HG03575 (cell line): ENCODE measurements around the gene CLEC4E.
"Not testable (repeated sequence)": the region's sequence is repeated elsewhere in the genome, so short reads cannot be mapped to it uniquely, and the experiment has no call there.

Experiments used
- ATAC-seq: cut with Tn5 transposase; IDR thresholded peaks from one replicate; pipeline ENCODE4 v1.9.1; 2021; ENCODE audit not compliant: unreplicated experiment, insufficient number of reproducible peaks, low FRiP score; ENCODE audit errors: extremely low read depth

CLEC4E gene

GRCh38 chr12:8546591-8546990, 5.9 kb upstream of the CLEC4E start:
- ATAC-seq, result no peak

DNA sequence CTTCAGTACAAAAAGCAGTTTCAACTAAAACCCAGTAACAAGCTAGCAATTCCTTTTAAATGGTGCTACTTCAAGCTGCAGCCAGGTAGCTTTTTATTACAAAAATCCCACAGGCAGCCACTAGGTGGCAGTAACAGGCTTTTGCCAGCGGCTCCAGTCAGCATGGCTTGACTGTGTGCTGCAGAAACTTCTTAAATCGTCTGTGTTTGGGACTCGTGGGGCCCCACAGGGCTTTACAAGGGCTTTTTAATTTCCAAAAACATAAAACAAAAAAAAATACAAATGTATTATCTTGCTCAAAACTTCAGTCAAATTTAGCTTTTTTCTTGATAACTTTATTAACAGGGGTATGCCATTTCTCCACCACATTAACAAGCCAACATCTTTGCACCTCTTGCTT, 3.6 kb upstream of the CLEC4E start:
- ATAC-seq, result no peak

DNA sequence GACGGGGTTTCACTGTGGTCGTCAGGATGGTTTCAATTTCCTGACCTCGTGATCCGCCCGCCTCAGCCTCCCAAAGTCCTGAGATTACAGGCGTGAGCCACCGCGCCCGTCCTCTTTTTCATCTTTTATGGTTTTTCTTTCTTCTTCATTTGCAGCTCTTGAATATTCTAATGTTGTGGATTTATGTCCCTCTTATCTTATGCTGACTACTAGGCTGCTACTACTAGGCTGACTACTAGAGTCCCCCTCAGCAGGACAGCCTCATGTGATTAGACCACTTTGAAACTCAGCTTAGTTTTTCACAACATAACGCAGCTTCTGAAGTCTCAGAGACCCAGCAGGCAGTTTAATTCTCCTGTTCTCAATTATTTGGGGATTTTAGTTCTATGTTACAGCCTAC, 857 bp upstream of the CLEC4E start:
- no peak for ATAC-seq

DNA sequence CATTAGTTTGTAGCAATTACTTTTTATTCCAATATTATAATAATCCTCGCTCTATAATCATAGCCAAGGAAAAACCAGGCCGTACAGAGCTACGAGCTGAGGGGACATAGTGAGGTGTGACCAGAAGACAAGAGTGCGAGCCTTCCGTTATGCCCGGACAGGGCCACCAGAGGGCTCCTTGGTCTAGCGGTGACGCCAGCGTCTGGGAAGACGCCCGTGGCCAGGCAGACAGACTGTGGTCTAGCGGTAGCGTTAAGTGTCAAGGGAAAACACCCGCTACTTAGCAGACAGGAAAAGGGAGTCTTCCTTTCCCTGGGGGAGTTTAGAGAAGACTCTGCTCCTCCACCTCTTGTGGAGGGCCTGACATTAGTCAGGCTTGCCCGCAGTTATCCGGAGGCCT, 2.9 kb downstream of the CLEC4E start:
- not testable (repeated sequence) for ATAC-seq

DNA sequence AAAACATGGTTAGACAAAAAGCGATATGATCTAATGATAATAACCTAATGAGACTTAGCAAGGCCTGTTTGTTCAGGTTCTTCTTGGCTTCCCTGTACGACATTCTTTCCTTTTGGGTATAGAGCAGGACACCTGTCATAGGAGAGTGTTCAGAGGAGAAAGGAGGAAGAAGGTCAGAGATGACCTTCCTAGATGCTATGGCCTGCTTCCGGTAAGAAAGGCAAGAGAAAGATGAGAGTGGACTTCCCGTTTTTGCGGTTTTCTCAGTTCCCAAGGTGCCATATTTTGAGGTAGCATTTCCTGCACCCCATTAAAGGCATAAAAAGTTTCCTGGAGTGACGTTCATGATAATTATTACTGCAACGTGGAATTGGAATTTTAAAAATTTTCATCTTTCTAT, 8.7 kb downstream of the CLEC4E start:
- no peak for ATAC-seq

DNA sequence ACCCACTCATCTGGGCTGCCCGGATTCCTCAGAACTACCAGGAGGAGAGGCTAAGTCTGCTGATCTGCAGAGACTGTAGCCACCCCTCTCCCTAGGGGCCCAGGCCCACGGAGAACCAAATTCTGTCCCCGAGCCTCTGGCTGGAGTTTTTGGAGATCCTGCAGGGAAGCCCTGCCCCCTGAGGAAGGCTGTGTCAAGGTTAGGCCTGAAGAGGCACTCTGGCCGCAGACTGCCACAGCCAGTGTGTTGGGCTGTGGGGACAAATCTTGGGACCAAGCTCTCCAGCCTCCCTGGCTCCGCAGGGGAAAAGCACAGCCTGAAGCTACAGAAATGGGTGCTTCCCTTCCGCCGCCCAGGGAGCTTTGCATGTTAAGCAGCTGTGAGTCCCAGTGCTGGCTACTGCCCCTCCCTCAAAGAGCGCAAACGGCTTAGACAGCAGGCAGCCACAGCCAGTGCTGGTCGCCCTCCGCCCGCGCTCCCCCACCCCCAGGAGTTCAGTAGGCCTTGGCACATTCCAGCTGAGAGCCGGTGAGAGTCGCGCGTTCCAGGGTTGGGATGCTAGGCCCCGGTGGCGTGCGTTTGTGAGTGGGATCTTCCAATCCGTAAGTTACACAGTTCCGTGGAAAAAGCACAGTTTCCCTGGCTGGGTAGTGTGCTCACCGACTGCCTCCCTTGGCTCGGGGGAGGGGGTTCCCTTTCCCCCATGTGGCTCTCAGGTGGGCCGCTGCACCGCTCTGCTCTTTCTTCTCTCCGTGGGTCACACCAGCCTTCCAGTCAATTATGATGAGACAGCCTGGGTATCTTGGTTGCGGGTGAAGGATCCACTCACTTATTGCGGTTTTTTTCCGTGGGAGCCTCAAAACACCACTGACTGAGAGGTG, 13.2 kb downstream of the CLEC4E start:
- no peak for ATAC-seq

GRCh38 chr12:8519171-8519570, 21.5 kb downstream of the CLEC4E start:
- ATAC-seq, result no peak

DNA sequence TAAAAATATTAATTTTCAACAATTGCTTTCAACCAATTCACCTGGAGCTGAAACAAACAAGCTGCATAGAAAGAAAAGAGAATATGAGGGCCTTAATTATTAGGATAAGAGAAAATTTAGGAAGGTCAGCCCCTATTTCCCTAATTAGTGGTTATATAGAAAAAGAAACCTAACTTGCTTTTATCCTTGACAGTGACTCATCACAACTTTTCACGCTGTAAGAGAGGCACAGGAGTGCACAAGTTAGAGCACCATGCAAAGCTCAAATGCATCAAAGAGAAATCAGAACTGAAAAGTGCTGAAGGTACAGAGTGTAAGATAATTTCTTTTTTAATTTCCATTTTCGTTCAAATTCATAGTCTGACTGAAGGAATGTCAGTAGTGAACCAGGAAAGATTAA, 22.7 kb downstream of the CLEC4E start:
- ATAC-seq, result no peak

- no peak for ATAC-seq
Observed at GRCh38 chr12:8513256-8513655, 27.4 kb downstream of the CLEC4E start, which contains the start of gene CLEC4D. CLEC4D (plus strand) TSS chr12:8513503; CDS start chr12:8513733, 230 bp downstream.

DNA sequence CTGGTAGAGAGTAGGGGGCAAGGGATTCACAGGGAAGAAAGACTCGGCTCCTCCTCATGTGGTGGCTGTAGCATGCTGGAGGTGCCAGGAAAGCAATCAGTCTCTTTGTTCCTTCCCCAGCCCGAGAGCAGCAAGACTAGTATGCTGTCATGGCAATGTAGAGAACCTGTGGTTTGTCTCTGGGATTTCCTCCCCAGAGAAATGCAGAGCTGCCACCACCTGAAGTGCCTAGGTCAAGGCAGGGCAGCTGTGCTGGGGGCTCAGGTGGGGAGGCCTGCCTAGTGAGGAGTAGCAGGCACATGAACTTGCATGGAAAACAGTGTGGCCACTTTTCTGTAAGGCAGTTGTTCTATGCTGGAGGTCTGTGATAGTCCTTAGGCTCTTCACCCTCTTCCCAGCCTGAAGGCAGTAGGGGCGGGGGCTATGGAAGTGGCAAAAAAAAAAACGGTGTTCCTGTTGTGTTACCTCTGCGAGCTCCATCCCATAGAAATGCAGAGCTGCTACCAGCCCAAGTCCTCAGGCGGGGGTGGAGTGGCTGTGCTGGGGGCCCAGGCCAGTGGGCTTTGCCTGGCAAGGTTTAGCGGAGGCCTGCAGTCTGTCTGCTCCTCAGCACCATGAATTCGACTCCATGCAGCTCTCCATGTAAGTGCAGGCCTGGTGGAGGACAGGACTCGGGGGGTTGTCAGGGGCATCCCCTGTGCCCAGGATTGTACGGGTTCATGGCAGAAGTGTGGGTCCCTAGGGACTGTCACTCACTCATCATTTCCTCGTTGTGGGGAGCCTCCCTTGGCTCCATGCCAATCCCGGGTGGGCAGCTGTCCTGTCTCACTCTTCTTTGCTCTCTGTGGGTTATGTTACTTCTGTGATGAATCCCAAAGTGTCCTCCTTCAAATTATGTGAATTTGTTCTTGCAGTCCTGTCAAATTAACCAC, 31.5 kb downstream of the CLEC4E start:
- no peak for ATAC-seq

DNA sequence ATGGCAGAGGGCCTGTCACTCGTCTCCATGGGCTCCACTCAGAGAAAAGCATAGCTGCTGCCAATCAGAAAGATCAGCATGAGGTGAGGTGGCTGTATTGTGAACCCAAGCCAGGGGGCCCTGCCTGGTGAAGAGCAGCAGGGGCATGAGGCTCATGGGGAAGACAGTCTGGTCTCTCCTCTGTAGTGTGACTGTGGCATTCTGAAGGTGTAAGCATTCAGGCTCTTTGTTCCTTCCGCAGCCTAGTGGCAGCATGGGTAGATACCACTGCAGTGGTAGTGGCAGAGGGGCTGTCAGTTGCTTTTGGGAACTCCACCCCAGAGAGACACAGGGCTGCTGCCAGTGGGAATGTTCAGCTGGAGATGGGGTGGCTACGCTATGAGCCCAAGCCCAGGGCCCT, 32.5 kb downstream of the CLEC4E start:
- no peak for ATAC-seq

GRCh38 chr12:8507596-8507995, 33.1 kb downstream of the CLEC4E start:
- ATAC-seq, result no peak

- no peak for ATAC-seq
Observed at GRCh38 chr12:8504351-8504750, 36.4 kb downstream of the CLEC4E start.

- ATAC-seq, result no peak
Observed at GRCh38 chr12:8501720-8502119, 39.0 kb downstream of the CLEC4E start.

- no peak for ATAC-seq
Observed at GRCh38 chr12:8499616-8500015, 41.1 kb downstream of the CLEC4E start.

- not testable (repeated sequence) for ATAC-seq
Observed at GRCh38 chr12:8496074-8496473, 44.6 kb downstream of the CLEC4E start.

DNA sequence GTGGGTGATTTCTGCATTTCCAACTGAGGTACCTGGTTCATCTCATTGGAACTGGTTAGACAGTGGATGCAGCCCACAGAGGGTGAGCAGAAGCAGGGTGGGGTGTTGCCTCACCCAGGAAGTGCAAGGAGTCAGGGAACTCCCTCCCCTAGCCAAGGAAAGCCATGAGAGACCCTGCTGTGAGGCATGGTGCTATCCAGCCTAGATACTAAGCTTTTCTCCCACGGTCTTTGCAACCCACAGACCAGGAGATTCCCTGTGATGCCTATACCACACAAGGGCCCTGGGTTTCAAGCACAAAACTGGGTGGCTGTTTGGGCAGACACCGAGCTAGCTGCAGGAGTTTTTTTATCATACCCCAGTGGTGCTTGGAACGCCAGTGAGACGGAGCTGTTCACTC, 45.0 kb downstream of the CLEC4E start:
- not testable (repeated sequence) for ATAC-seq

DNA sequence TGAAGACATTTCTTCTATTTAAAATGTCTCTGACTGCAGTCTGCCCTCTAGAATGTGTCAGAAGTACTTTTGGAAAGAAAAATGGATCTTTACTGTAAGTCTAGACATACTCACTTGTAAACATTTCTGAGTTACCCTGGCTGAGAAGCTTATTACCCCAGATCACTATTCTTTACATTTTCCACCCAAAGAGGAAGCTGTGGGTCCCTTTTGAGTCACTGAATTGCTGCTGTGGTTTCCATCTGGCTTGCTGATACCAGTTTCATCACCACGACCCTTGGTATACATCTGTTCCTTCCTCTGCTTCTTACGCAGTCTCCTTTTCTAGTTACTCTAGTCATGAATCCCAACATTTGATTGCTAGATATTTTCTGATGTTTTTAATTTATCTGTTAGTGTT, 47.6 kb downstream of the CLEC4E start:
- peak; percentile 93 for ATAC-seq

DNA sequence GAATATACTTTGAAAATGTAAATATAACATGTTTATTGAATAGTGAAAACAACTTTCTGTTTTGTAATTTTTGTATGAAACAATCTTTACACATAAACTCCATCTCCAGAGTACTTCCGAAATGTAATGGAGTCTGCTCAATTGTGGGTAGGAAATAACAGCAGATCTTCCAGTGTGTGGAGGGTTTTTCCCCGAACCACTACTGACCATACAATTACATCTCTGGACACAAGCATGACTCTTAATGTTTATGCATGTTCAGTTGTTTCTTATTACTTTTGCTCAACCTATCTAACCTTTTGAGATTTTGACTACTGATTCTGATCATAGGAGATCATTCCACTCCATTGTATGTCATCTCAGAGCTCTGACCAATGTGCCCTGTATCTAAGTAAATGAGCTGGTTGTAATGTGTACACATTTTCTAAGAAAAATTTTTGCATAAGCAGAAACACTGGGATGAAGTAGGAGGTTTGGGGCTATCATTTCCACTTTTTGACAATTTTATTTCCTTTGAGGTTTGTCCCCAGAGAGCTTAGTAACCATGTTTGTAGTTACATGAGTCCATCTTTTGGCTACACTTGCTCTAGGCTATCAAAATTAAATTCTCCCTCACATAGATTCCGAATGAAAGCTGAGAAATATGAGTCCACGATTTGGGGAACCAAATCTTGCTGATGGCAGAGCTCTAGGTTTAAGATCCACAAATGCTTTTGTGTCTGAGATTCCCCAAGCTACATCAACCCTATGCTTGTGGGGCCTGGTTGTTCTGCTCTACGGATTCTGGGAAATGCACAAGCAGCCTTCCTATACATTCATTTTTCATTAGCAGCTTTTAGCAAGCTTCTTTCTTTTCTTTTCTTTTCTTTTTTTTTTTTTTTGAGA, 48.8 kb downstream of the CLEC4E start:
- no peak for ATAC-seq
